Activated effector memory CD4-positive, alpha-beta T cell treated with Interleukin-2 at 50 U/mL for 16 hours (primary cell): ENCODE results near the gene CDC42SE2.
"Not testable (repeated sequence)": the region's sequence is repeated elsewhere in the genome, so short reads cannot be mapped to it uniquely, and the experiment has no call there.

Experiments
- DNase-seq: peaks from one replicate; pipeline ENCODE4 v3.0.0-alpha.2; 2020

Gene CDC42SE2

DNA sequence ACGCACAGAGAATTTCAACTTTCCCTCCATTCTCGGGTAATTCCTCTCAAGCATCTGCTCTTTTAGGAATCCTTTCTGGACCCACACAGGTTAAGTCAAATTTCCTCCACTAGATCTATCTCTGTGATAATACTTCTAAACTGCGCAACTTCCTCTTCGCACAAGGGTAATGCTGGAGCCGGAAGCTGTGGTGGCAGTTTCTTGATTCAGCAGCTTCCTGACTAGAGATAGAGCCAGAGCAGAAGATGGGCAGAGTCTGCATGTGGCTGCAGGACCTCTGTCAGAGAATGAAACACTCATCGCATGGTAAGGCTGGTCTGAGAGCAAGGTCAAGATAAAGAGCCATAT is 11.1 kb upstream of the CDC42SE2 start:
- DNase-seq: peak; percentile 75

- DNase-seq: not testable (repeated sequence)
Measured at GRCh38 chr5:131254025-131254424, 9.8 kb upstream of the CDC42SE2 start.

- no peak for DNase-seq
Measured at GRCh38 chr5:131254741-131255140, 9.1 kb upstream of the CDC42SE2 start.

GRCh38 chr5:131256507-131256823 is 7.4 kb upstream of the CDC42SE2 start:
- DNase-seq: no peak

DNA sequence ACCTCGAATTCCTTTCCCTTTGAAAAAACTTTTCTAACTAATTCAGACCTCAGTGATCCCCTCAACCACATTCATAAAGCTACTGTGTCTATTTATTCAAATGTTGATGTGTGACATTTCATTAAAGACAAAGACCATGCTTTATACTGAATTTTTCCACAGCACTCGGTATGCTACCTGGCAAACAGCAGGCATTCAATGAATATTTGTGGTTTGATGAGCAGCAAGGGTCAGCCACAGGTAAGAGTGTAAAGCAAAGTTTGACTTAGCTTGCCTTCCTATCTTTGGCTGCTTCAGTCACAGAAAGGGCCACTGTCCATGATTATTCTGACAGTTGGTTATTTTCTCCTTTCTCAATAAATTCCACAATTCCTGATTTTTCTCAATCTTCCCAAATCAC is 5.1 kb upstream of the CDC42SE2 start:
- DNase-seq: no peak

DNA sequence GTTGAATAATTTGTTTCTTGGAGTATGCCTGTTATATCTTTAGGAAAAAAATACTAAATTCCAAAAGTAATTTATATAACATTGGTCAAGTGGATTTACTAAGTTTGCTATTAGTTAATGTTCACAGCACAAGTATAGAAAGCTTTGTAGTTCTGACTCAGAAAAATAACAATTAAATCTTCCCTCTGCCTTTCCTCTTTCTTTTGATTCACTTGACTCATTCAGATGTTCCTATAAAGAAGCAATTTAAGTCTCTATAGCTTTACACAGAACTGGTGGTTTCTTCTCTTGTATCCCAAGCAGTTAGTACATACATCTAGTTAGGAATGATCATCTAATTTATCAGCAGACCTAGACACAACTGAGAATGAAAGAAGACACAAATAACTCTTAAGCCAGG is 4.5 kb upstream of the CDC42SE2 start:
- DNase-seq: no peak

DNA sequence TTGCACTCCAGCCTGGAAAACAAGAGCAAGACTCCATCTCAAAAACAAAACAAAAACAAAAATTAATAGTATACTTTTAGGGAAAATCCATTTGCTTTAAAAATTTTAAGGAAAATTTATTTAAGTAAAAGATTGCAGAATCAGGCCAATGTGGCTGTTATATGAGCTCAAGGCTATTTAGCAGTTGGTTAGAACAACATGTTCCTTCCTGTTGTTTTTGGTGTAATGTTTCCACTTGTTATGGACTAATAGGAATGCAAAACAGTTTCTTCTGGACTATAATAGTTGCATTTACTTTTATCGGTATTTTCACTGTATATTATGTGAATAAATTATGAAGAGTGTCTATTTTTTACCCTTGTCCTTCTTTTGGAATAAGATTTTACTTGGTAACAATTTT is 3.0 kb upstream of the CDC42SE2 start:
- no peak for DNase-seq

GRCh38 chr5:131261483-131261882 is 2.4 kb upstream of the CDC42SE2 start:
- DNase-seq: no peak

- DNase-seq: no peak
Measured at GRCh38 chr5:131262953-131263541, 806 bp upstream of the CDC42SE2 start.

DNA sequence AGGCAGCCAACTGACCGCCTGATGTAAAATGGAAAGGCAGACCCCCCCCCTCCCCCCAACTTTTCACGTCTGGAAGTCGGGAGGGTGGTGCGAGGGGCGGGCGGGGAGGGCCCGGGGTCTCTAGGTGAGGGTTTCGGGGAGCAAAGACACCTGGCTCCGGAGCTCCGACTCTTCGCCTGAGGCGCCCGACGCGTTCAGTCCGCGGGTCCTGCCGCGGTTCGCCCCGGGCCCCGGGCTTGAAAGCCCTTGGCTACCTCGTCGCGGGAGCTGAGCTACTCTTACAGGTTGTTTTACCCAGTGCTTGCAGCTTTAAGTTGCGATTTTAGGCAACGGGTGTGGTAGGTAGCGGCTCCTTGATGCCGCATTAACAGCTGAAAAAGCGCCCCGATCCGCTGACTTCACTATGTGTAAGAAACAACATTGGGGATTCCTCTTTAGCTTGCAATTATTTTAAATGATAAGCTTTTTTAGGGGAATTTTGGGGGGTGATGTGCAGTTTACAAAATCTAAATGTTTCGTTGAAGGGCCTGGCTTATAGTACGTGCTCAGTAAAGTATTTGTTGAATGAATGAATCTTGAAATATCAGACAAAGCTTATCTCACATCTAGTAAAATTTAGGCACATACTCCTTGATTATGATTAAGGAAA is 722 bp downstream of the CDC42SE2 start:
- peak; percentile 27 for DNase-seq

- no peak for DNase-seq
Measured at GRCh38 chr5:131265311-131265803, 1.5 kb downstream of the CDC42SE2 start.

DNA sequence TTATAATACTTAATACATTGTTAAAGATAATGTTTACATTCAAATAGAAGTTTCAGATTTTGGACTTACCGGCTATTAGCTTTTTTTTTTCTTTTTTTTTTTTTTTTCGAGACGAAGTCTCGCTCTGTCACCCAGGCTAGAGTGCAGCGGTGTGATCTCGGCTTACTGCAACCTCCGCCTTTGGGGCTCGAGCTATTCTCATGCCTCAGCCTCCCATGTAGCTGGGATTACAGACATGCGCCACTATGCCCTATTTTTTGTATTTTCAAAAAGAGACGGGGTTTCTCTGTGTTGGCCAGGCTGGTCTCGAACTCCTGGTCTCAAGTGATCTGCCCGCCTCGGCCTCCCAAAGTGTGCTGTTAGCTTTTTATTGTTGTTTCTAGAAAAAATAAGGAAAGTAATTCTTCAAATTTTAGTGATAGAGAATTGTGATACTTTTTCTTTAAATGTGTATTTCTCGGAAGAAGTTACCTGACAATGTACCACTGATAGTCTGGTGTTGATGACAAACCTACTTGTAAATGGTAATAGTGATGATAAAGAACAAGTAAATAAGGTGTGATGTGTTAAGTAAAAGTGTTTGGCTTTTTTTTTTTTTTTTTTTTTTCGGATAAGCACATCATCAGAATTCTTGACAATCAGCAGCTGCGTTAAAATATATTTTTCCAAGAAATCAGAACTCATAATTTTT is 2.7 kb downstream of the CDC42SE2 start:
- DNase-seq: peak; percentile 39

DNA sequence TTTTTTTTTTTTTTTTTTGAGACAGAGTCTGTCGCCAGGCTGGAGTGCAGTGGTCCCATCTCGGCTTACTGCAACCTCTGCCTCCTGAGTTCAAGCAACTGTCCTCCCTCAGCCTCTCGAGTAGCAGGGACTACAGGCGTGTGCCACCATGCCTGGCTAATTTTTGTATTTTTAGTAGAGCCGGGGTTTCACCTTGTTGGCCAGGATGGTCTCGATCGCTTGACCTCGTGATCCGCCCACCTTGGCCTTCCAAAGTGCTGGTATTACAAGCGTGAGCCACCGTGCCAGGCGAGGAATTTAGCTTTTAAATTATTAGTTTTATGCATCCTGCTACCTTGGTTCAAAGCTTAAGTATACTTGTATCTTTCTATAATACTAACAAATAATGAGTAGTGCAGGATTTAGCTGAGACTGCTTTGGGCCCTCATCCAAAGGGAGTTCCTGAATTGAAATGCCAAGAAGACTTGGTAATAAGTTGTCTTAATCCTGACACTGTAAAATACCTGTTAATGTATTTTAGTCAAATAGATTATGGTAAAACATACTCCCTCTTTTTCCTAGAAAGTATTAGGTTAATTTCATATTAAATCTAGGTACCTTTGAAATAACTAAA is 5.0 kb downstream of the CDC42SE2 start:
- DNase-seq: no peak

GRCh38 chr5:131270809-131271208 is 7.0 kb downstream of the CDC42SE2 start:
- DNase-seq: no peak

- not testable (repeated sequence) for DNase-seq
Measured at GRCh38 chr5:131271888-131272287, 8.0 kb downstream of the CDC42SE2 start.

DNA sequence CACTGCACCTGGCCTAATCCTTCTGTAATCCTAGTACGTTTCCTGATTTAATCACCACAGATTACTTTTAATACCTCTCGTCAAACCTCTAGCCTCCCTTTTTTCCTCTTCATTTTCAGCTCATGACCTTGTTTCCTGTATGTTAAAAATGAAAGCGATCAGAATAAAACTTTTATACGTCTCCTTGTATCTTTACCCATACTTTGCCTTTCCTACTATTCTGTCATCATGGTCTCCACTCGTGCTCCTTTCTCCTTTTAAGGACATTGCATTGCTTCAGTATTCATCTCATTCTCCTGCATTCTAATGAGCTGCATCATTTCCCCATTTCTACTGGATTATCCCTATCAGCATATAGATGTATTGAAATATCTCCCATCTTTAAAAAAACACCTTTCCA is 8.5 kb downstream of the CDC42SE2 start:
- DNase-seq: no peak

- no peak for DNase-seq
Measured at GRCh38 chr5:131272724-131273123, 8.9 kb downstream of the CDC42SE2 start.

- no peak for DNase-seq
Measured at GRCh38 chr5:131274326-131275063, 10.6 kb downstream of the CDC42SE2 start.

- no peak for DNase-seq
Measured at GRCh38 chr5:131276072-131276471, 12.2 kb downstream of the CDC42SE2 start.

GRCh38 chr5:131277447-131277846 is 13.6 kb downstream of the CDC42SE2 start:
- DNase-seq: no peak

GRCh38 chr5:131277875-131278740 is 14.3 kb downstream of the CDC42SE2 start:
- no peak for DNase-seq

GRCh38 chr5:131278741-131279124 is 14.9 kb downstream of the CDC42SE2 start:
- not testable (repeated sequence) for DNase-seq
